HCT116 (cell line): ENCODE measurements around the gene DHX36. TPM values are rescaled to one million over a fixed set of nuclear protein-coding genes. Genes with fewer than 3 reads are reported as not detected.

Experiments used
- ATAC-seq: fragments of 200-7000 bp; cut with Tn5 transposase; 2 replicates; pipeline ENCODE4 v1.9.1; 2020; ENCODE audit warnings: mild to moderate bottlenecking, moderate library complexity
- BruUV-seq: library from RNA; stranded (reverse); fragments of 400-500 nt; replicated peaks from 2 replicates; lab custom pipeline; 2021; lab: Mats Ljungman, UMichigan
- CTCF ChIA-PET: fragments of 300-600 bp; sonication (Branson Sonifier 250); formaldehyde crosslinking; loops from one replicate; lab custom pipeline; 2021; ENCODE audit warnings: antibody characterized with exemption; lab: Charles Lee
- POLR2A ChIA-PET: fragments of 300-600, 350-600 bp; sonication (Branson Sonifier 250); formaldehyde crosslinking; loops from one replicate; lab custom pipeline; 2021; ENCODE audit warnings: antibody characterized with exemption; lab: Charles Lee
- RAD21 ChIA-PET, 2 experiments: fragments of 300-600 bp; sonication (Branson Sonifier 250); formaldehyde crosslinking; loops; one replicate each; lab custom pipeline; 2023; ENCODE audit warnings: low total read pairs in 2 of 2; ENCODE audit not compliant: uncharacterized antibody in 2 of 2, unreplicated experiment in 2 of 2, low non-redundant PET in 1 of 2; lab: Charles Lee
- DNase-seq: peaks from one replicate; pipeline ENCODE4 v3.0.0-alpha.2; 2010; ENCODE audit warnings: low read depth, low spot score
- H2AFZ ChIP-seq: fragments of 200-600 bp; shearing (Covaris generic), sonication (generic); 2 replicates; pipeline ENCODE4 v1.6.1; 2017; ENCODE audit warnings: low read depth, mixed run types, mixed read lengths, antibody characterized with exemption, low read length; ENCODE audit not compliant: poor library complexity, severe bottlenecking
- H3K27ac ChIP-seq: 2 replicates; pipeline ENCODE4 v1.5.1; 2012; ENCODE audit warnings: low read depth, low read length
- H3K27me3 ChIP-seq: fragments of 200-600 bp; sonication (generic); 2 replicates; pipeline ENCODE4 v1.6.1; 2016; ENCODE audit warnings: mixed run types, low read length, mixed read lengths; ENCODE audit not compliant: insufficient read depth
- H3K36me3 ChIP-seq, 2 experiments: fragments of 200-500 bp in 1 of 2; fragments of 200-600 bp in 1 of 2; sonication (Bioruptor generic) in 1 of 2; sonication (generic) in 1 of 2; 2 replicates each; pipeline versions ENCODE4 v1.5.1 to v1.6.1; 2014 to 2016; ENCODE audit warnings: low read length in 2 of 2, inconsistent platforms in 1 of 2, mixed read lengths in 1 of 2, mixed run types in 1 of 2; ENCODE audit not compliant: insufficient read depth in 2 of 2, control insufficient read depth in 1 of 2
- H3K4me1 ChIP-seq, 2 experiments: fragments of 200-600 bp in 1 of 2; sonication (generic) in 1 of 2; 2 replicates each; pipeline versions ENCODE4 v1.5.1 to v1.6.1; 2012 to 2017; ENCODE audit warnings: low read length in 2 of 2, inconsistent platforms in 1 of 2, mild to moderate bottlenecking in 1 of 2, mixed read lengths in 1 of 2, mixed run types in 1 of 2, moderate library complexity in 1 of 2; ENCODE audit not compliant: insufficient read depth in 2 of 2, control insufficient read depth in 1 of 2
- H3K4me2 ChIP-seq: fragments of 200-600 bp; sonication (generic); 2 replicates; pipeline ENCODE4 v1.6.1; 2017; ENCODE audit warnings: mixed run types, low read length, mixed read lengths
- H3K4me3 ChIP-seq, 2 experiments: fragments of 200-600 bp in 1 of 2; sonication (generic) in 1 of 2; replicated peaks in 1 of 2; 2 replicates each; pipeline ENCODE4 v1.5.1; 2011 to 2016; ENCODE audit warnings: low read length in 2 of 2, control low read depth in 1 of 2, low read depth in 1 of 2, mild to moderate bottlenecking in 1 of 2, mixed read lengths in 1 of 2, mixed run types in 1 of 2
- H3K79me2 ChIP-seq: fragments of 200-600 bp; sonication (generic); 2 replicates; pipeline ENCODE4 v1.6.1; 2017; ENCODE audit warnings: mild to moderate bottlenecking, mixed run types, low read length, moderate library complexity, mixed read lengths; ENCODE audit not compliant: insufficient read depth
- H3K9ac ChIP-seq: fragments of 200-600 bp; sonication (generic); 2 replicates; pipeline ENCODE4 v1.6.1; 2016; ENCODE audit warnings: low read length, mixed read lengths
- H3K9me2 ChIP-seq: fragments of 200-600 bp; sonication (generic), shearing (Covaris generic); 2 replicates; pipeline ENCODE4 v1.6.1; 2017; ENCODE audit warnings: mixed run types, mild to moderate bottlenecking, moderate library complexity; ENCODE audit not compliant: insufficient read depth
- H3K9me3 ChIP-seq, 2 experiments: fragments of 200-500 bp in 1 of 2; fragments of 200-600 bp in 1 of 2; sonication (Bioruptor generic) in 1 of 2; sonication (generic) in 1 of 2; 2 replicates each; pipeline ENCODE4 v1.6.1; 2014 to 2017; ENCODE audit warnings: low read length in 2 of 2, mixed read lengths in 2 of 2, inconsistent platforms in 1 of 2, low read depth in 1 of 2, mild to moderate bottlenecking in 1 of 2, mixed run types in 1 of 2, moderate library complexity in 1 of 2; ENCODE audit not compliant: control insufficient read depth in 1 of 2, insufficient read depth in 1 of 2
- H4K20me1 ChIP-seq: fragments of 200-600 bp; sonication (generic), shearing (Covaris generic); 2 replicates; pipeline ENCODE4 v1.6.1; 2017; ENCODE audit warnings: mixed run types, mild to moderate bottlenecking, moderate library complexity; ENCODE audit not compliant: insufficient read depth
- ATF3 ChIP-seq: IDR thresholded peaks from 2 replicates; pipeline ENCODE4 v1.6.1; 2012
- CBX3 ChIP-seq: IDR thresholded peaks from 2 replicates; pipeline ENCODE4 v1.6.1; 2012; ENCODE audit warnings: low read depth
- CEBPB ChIP-seq: IDR thresholded peaks from 2 replicates; pipeline ENCODE4 v1.6.1; 2012; ENCODE audit warnings: low read depth
- EGR1 ChIP-seq: IDR thresholded peaks from 2 replicates; pipeline ENCODE4 v1.6.1; 2012; ENCODE audit warnings: low read depth
- ELF1 ChIP-seq: IDR thresholded peaks from 2 replicates; pipeline ENCODE4 v1.6.1; 2012; ENCODE audit warnings: low read depth, borderline replicate concordance
- EZH2 ChIP-seq: fragments of 200-600 bp; sonication (generic); IDR thresholded peaks from 2 replicates; pipeline ENCODE4 v1.6.1; 2017; ENCODE audit warnings: antibody characterized with exemption, mixed run types
- EZH2phosphoT487 ChIP-seq: fragments of 200-600 bp; IDR thresholded peaks from 2 replicates; pipeline ENCODE4 v1.6.1; 2018; ENCODE audit warnings: antibody characterized with exemption, borderline replicate concordance
- FOSL1 ChIP-seq: IDR thresholded peaks from 2 replicates; pipeline ENCODE4 v1.6.1; 2012; ENCODE audit warnings: low read depth
- JUND ChIP-seq: IDR thresholded peaks from 2 replicates; pipeline ENCODE4 v1.6.1; 2012
- MAX ChIP-seq: IDR thresholded peaks from 2 replicates; pipeline ENCODE4 v1.6.1; 2012
- POLR2AphosphoS5 ChIP-seq: IDR thresholded peaks from 2 replicates; pipeline ENCODE4 v1.6.1; 2011; ENCODE audit warnings: mild to moderate bottlenecking, low read depth, low read length, moderate library complexity
- RAD21 ChIP-seq: IDR thresholded peaks from 2 replicates; pipeline ENCODE4 v1.6.1; 2012; ENCODE audit warnings: low read depth, mild to moderate bottlenecking
- SIN3A ChIP-seq: IDR thresholded peaks from 2 replicates; pipeline ENCODE4 v1.6.1; 2012; ENCODE audit warnings: low read depth
- SP1 ChIP-seq: IDR thresholded peaks from 2 replicates; pipeline ENCODE4 v1.6.1; 2012; ENCODE audit warnings: low read depth
- SRF ChIP-seq: IDR thresholded peaks from 2 replicates; pipeline ENCODE4 v1.6.1; 2012; ENCODE audit warnings: low read depth
- TCF7L2 ChIP-seq: IDR thresholded peaks from 2 replicates; pipeline ENCODE4 v1.7.0; 2011; ENCODE audit warnings: borderline replicate concordance, inconsistent platforms; ENCODE audit not compliant: insufficient read depth, insufficient read length; ENCODE audit errors: extremely low read depth
- YY1 ChIP-seq: IDR thresholded peaks from 2 replicates; pipeline ENCODE4 v1.6.1; 2011; ENCODE audit warnings: low read length, low read depth, moderate library complexity, mild to moderate bottlenecking; ENCODE audit not compliant: insufficient replicate concordance; ENCODE audit errors: extremely low read depth
- ZFX ChIP-seq: fragments of 450-650 bp; IDR thresholded peaks from 2 replicates; pipeline ENCODE4 v1.6.1; 2017
- intact Hi-C: fragments of 100-400 bp; cut with micrococcal nuclease; formaldehyde crosslinking; loops from 2 replicates; pipeline ENCODE4 v1.10.0; 2022
- total RNA-seq: library from RNA; stranded (reverse); gene quantifications from one replicate; pipeline ENCODE4 v1.2.1, GENCODE V29; 2021; ENCODE audit not compliant: unreplicated experiment
- TF ChIP-seq, protein P1 (sequence below), 3 experiments: fragments of 200-600 bp in 1 of 3; sonication (generic) in 1 of 3; IDR thresholded peaks in 2 of 3; conservative IDR thresholded peaks in 1 of 3; 2 replicates each; pipeline ENCODE4 v1.5.1; 2012 to 2017; ENCODE audit warnings: low read depth in 2 of 3, low read length in 2 of 3, antibody characterized with exemption in 1 of 3, borderline replicate concordance in 1 of 3, control low read depth in 1 of 3, mild to moderate bottlenecking in 1 of 3, mixed read lengths in 1 of 3, mixed run types in 1 of 3, moderate library complexity in 1 of 3; ENCODE audit not compliant: insufficient read depth in 1 of 3
- TF ChIP-seq, protein P2 (sequence below): IDR thresholded peaks from 2 replicates; pipeline ENCODE4 v1.6.1; 2011; ENCODE audit warnings: mild to moderate bottlenecking, low read length, moderate library complexity; ENCODE audit not compliant: insufficient replicate concordance; ENCODE audit errors: extremely low read depth

The DHX36 gene
- total RNA-seq, 1 experiment from 2014 or later, result 49.9 TPM

- H3K9me3 ChIP-seq, result no peaks in the 10 kb centered on the region
- no peaks in the 10 kb centered on the region for H3K36me3 ChIP-seq
- H3K27me3 ChIP-seq, result no peaks in the 10 kb centered on the region
- DNase-seq (no peak), ATAC-seq (peak; percentile 36; the same call in 1 of the 2 replicates)
- intact Hi-C loops, result no loop called here
- H3K4me3 ChIP-seq, result no peak overlapping the region
- H3K27ac ChIP-seq, result no peak overlapping the region
- no peaks in the 10 kb centered on the region for H4K20me1 ChIP-seq
- no peak overlapping the region for H3K4me2 ChIP-seq
- POLR2A ChIA-PET, result no interaction called here
- H3K4me1 ChIP-seq, result peaks cover 4 to 9% of the 10 kb centered on the region in 2 experiments; a peak in 2 of 4 replicates
- no peak overlapping the region for H3K9ac ChIP-seq
- H2AFZ ChIP-seq, result no peak overlapping the region
- no peaks in the 10 kb centered on the region for H3K9me2 ChIP-seq
- H3K79me2 ChIP-seq, result no peaks in the 10 kb centered on the region
- RAD21 ChIA-PET, result no interaction called here
- no peak for TF ChIP-seq CEBPB
- TF ChIP-seq CBX3, result no peak
- TF ChIP-seq, protein P1, sequence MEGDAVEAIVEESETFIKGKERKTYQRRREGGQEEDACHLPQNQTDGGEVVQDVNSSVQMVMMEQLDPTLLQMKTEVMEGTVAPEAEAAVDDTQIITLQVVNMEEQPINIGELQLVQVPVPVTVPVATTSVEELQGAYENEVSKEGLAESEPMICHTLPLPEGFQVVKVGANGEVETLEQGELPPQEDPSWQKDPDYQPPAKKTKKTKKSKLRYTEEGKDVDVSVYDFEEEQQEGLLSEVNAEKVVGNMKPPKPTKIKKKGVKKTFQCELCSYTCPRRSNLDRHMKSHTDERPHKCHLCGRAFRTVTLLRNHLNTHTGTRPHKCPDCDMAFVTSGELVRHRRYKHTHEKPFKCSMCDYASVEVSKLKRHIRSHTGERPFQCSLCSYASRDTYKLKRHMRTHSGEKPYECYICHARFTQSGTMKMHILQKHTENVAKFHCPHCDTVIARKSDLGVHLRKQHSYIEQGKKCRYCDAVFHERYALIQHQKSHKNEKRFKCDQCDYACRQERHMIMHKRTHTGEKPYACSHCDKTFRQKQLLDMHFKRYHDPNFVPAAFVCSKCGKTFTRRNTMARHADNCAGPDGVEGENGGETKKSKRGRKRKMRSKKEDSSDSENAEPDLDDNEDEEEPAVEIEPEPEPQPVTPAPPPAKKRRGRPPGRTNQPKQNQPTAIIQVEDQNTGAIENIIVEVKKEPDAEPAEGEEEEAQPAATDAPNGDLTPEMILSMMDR (IDR thresholded peaks at IDR 0.05 in 2 of 3, conservative IDR thresholded peaks at IDR 0.05 in 1 of 3; ENCODE audit: borderline replicate concordance in 1 of 3, insufficient read depth in 1 of 3, low read depth in 2 of 3, low read length in 2 of 3), result no peak
- no peak for TF ChIP-seq EGR1
- TF ChIP-seq ATF3, result no peak
- no peak for TF ChIP-seq YY1
- no peak for TF ChIP-seq SIN3A
- no peak for TF ChIP-seq EZH2
- TF ChIP-seq JUND, result no peak
- TF ChIP-seq POLR2AphosphoS5, result no peak
- TF ChIP-seq TCF7L2, result no peak
- TF ChIP-seq ZFX, result no peak
- TF ChIP-seq, protein P2, sequence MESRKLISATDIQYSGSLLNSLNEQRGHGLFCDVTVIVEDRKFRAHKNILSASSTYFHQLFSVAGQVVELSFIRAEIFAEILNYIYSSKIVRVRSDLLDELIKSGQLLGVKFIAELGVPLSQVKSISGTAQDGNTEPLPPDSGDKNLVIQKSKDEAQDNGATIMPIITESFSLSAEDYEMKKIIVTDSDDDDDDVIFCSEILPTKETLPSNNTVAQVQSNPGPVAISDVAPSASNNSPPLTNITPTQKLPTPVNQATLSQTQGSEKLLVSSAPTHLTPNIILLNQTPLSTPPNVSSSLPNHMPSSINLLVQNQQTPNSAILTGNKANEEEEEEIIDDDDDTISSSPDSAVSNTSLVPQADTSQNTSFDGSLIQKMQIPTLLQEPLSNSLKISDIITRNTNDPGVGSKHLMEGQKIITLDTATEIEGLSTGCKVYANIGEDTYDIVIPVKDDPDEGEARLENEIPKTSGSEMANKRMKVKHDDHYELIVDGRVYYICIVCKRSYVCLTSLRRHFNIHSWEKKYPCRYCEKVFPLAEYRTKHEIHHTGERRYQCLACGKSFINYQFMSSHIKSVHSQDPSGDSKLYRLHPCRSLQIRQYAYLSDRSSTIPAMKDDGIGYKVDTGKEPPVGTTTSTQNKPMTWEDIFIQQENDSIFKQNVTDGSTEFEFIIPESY, result no peak
- no peak for TF ChIP-seq ELF1
- no peak for TF ChIP-seq FOSL1
- TF ChIP-seq SRF, result no peak
- no peak for TF ChIP-seq EZH2phosphoT487
- no peak for TF ChIP-seq SP1
- TF ChIP-seq MAX, result no peak
- TF ChIP-seq RAD21, result no peak
- CTCF ChIA-PET, result no interaction called here
- no TSS peak for BruUV-seq
Measured at GRCh38 chr3:154229217-154229590, 95.1 kb downstream of the DHX36 start.
